Measurements from ENCODE around the gene LCORL. TPM values are rescaled to one million over a fixed set of nuclear protein-coding genes. Genes with fewer than 3 reads are reported as not detected.
"Not testable (repeated sequence)": the region's sequence is repeated elsewhere in the genome, so short reads cannot be mapped to it uniquely, and the experiment has no call there.

LCORL gene
- total and polyA plus RNA-seq, 2 experiments from 2014 or later = 21.0 to 28.7 TPM

GRCh38 chr4:17851959-17852358, 169.6 kb downstream of the LCORL start:
- Histone ChIP-seq H3K79me2 (replicated peaks; ENCODE audit: insufficient read depth) (no peaks in the 10 kb centered on the region), H3K27ac (ENCODE audit: low read depth) (no peak overlapping the region), H3F3A (replicated peaks; ENCODE audit: low read depth) (no peaks in the 10 kb centered on the region), H3K4me1 (ENCODE audit: insufficient read depth) (peaks cover 4% of the 10 kb centered on the region; the same call in 1 of the 2 replicates), H3K4me3 (no peak overlapping the region), H3K4me2 (no peak overlapping the region), H3K27me3 (ENCODE audit: insufficient read depth) (no peaks in the 10 kb centered on the region), H3K36me3 (ENCODE audit: insufficient read depth) (no peaks in the 10 kb centered on the region), H4K20me1 (replicated peaks; ENCODE audit: insufficient read depth) (no peaks in the 10 kb centered on the region), H2AFZ (no peak overlapping the region), H3K9me2 (ENCODE audit: insufficient read depth) (no peaks in the 10 kb centered on the region)
- H3K27me3 Mint-ChIP-seq (ENCODE audit: insufficient read depth, low read depth, poor library complexity) = peaks cover 3% of the 10 kb centered on the region
- H3K36me3 Mint-ChIP-seq (ENCODE audit: low read depth) = peaks cover 23% of the 10 kb centered on the region
- no peak overlapping the region for H3K27ac Mint-ChIP-seq
- DNase-seq (ENCODE audit: low spot score) (no peak), ATAC-seq (no peak)
- TF ChIP-seq ETS1 (IDR thresholded peaks at IDR 0.05) = no peak
- TF ChIP-seq ZNF114 (CRISPR knock-in tag; IDR thresholded peaks at IDR 0.05) = no peak
- no peak for TF ChIP-seq STAT1 (IDR thresholded peaks at IDR 0.05; ENCODE audit: unreplicated experiment)
- no peak for TF ChIP-seq CREB1 (CRISPR knock-in tag; IDR thresholded peaks at IDR 0.05; ENCODE audit: low read depth)
- no peak for TF ChIP-seq REST (IDR thresholded peaks at IDR 0.05; ENCODE audit: unreplicated experiment)
- TF ChIP-seq ZNF462 (CRISPR knock-in tag; IDR thresholded peaks at IDR 0.05) = no peak
- no peak for TF ChIP-seq JUNB (IDR thresholded peaks at IDR 0.05; ENCODE audit: unreplicated experiment)
- no peak overlapping the region for H3K4me3 Mint-ChIP-seq
- H3K9me3 Mint-ChIP-seq = peaks cover 23% of the 10 kb centered on the region
- H3K4me1 Mint-ChIP-seq = peaks cover 4% of the 10 kb centered on the region; the same call in 2 of the 3 replicates

- not testable (repeated sequence) for H3K27me3 Mint-ChIP-seq (ENCODE audit: insufficient read depth, low read depth, poor library complexity); H3K4me3 Mint-ChIP-seq; H3K4me2 ChIP-seq; H3K27ac Mint-ChIP-seq; H3K4me1 Mint-ChIP-seq; H3F3A ChIP-seq (replicated peaks; ENCODE audit: low read depth); H4K20me1 ChIP-seq (replicated peaks; ENCODE audit: insufficient read depth); H3K36me3 ChIP-seq (ENCODE audit: insufficient read depth); H3K27me3 ChIP-seq (ENCODE audit: insufficient read depth); H3K4me3 ChIP-seq; H3K9me2 ChIP-seq (ENCODE audit: insufficient read depth); H3K27ac ChIP-seq (ENCODE audit: low read depth); H3K79me2 ChIP-seq (replicated peaks; ENCODE audit: insufficient read depth); ATAC-seq; DNase-seq (ENCODE audit: low spot score); H2AFZ ChIP-seq; H3K4me1 ChIP-seq (ENCODE audit: insufficient read depth)
- Mint-ChIP-seq H3K9me3 (peaks cover 23% of the 10 kb centered on the region), H3K36me3 (ENCODE audit: low read depth) (peaks cover 38% of the 10 kb centered on the region)
These were observed 171.3 kb downstream of the LCORL start for GRCh38 chr4:17850295-17850694.
